HG03066 (cell line): Measurements from ENCODE around the gene EPB42.

Source experiments
- ATAC-seq: cut with Tn5 transposase; IDR thresholded peaks from one replicate; pipeline ENCODE4 v1.9.1; 2021; ENCODE audit warnings: low read depth; ENCODE audit not compliant: unreplicated experiment

Gene EPB42

GRCh38 chr15:43220991-43221403 lies at the start of gene EPB42:
TSS of gene EPB42 (minus strand) at chr15:43221018. CDS start at chr15:43220825, 193 bp downstream.
- ATAC-seq, result no peak

GRCh38 chr15:43270113-43270665 lies 49.4 kb upstream of the EPB42 start:
- ATAC-seq, result no peak

GRCh38 chr15:43268111-43269105 lies 47.6 kb upstream of the EPB42 start:
- no peak for ATAC-seq

- ATAC-seq, result no peak
These were observed 46.6 kb upstream of the EPB42 start for GRCh38 chr15:43267439-43267838.

- ATAC-seq, result no peak
These were observed 46.0 kb upstream of the EPB42 start, which contains the start of gene TGM5 for GRCh38 chr15:43266834-43267233. TSS of gene TGM5 (minus strand) at chr15:43266928. CDS start at chr15:43266849, 79 bp downstream.

GRCh38 chr15:43266386-43266785 lies 45.6 kb upstream of the EPB42 start:
- ATAC-seq, result no peak

GRCh38 chr15:43260011-43260615 lies 39.3 kb upstream of the EPB42 start:
- no peak for ATAC-seq

- no peak for ATAC-seq
These were observed 38.0 kb upstream of the EPB42 start for GRCh38 chr15:43258781-43259180.

- no peak for ATAC-seq
These were observed 35.5 kb upstream of the EPB42 start for GRCh38 chr15:43256341-43256740.

GRCh38 chr15:43255376-43255775 lies 34.6 kb upstream of the EPB42 start:
- ATAC-seq, result no peak

- ATAC-seq, result peak; percentile 50
These were observed 32.9 kb upstream of the EPB42 start for GRCh38 chr15:43253431-43254403.

GRCh38 chr15:43251871-43252250 lies 31.0 kb upstream of the EPB42 start:
- ATAC-seq, result no peak

GRCh38 chr15:43251185-43251870 lies 30.5 kb upstream of the EPB42 start:
- ATAC-seq, result no peak

GRCh38 chr15:43250785-43251184 lies 30.0 kb upstream of the EPB42 start:
- no peak for ATAC-seq

- ATAC-seq, result peak; percentile 43
These were observed 28.9 kb upstream of the EPB42 start for GRCh38 chr15:43249699-43250203.

GRCh38 chr15:43249236-43249635 lies 28.4 kb upstream of the EPB42 start:
- peak; percentile 9 for ATAC-seq

GRCh38 chr15:43246261-43246774 lies 25.5 kb upstream of the EPB42 start:
- no peak for ATAC-seq

GRCh38 chr15:43244092-43244491 lies 23.3 kb upstream of the EPB42 start:
- no peak for ATAC-seq

GRCh38 chr15:43243020-43243645 lies 22.3 kb upstream of the EPB42 start:
- ATAC-seq, result no peak
